Liver (tissue), 9 donors: ENCODE measurements around the gene TMEM200B. TPM values are rescaled to one million over a fixed set of nuclear protein-coding genes. Genes with fewer than 3 reads are reported as not detected.

Experiments used
- DNase-seq: peaks from one replicate; pipeline ENCODE4 v3.0.0-alpha.2; 2017; ENCODE audit warnings: low spot score
- H3K27ac ChIP-seq, 2 donors: one replicate each; pipeline ENCODE4 v1.7.0; 2013; ENCODE audit warnings: inconsistent platforms in 2 of 2, low read length in 2 of 2, control low read depth in 1 of 2, low read depth in 1 of 2, mild to moderate bottlenecking in 1 of 2
- H3K27me3 ChIP-seq, 4 donors: one replicate each; pipeline versions ENCODE4 v1.6.1 to v1.7.0; 2013; ENCODE audit warnings: low read length in 3 of 4, inconsistent platforms in 1 of 4, mild to moderate bottlenecking in 1 of 4, moderate library complexity in 1 of 4; ENCODE audit not compliant: control insufficient read depth in 4 of 4, insufficient read depth in 4 of 4
- H3K36me3 ChIP-seq, 4 donors: one replicate each; pipeline versions ENCODE4 v1.6.1 to v1.7.0; 2013; ENCODE audit warnings: low read length in 3 of 4, mild to moderate bottlenecking in 3 of 4, low read depth in 1 of 4, moderate library complexity in 1 of 4; ENCODE audit not compliant: control insufficient read depth in 4 of 4, insufficient read depth in 3 of 4
- H3K4me1 ChIP-seq, 4 donors: one replicate each; pipeline versions ENCODE4 v1.6.1 to v1.7.0; 2013; ENCODE audit warnings: low read length in 3 of 4, mild to moderate bottlenecking in 3 of 4, moderate library complexity in 1 of 4; ENCODE audit not compliant: control insufficient read depth in 4 of 4, insufficient read depth in 4 of 4
- H3K4me3 ChIP-seq, 3 donors: one replicate each; pipeline versions ENCODE4 v1.6.1 to v1.7.0; 2013; ENCODE audit warnings: low read length in 3 of 3, control low read depth in 1 of 3, low read depth in 1 of 3, mild to moderate bottlenecking in 1 of 3
- H3K9ac ChIP-seq, 2 donors: one replicate each; pipeline ENCODE4 v1.7.0; 2013; ENCODE audit warnings: low read length in 2 of 2, mild to moderate bottlenecking in 2 of 2, moderate library complexity in 2 of 2, control low read depth in 1 of 2, low read depth in 1 of 2
- H3K9me3 ChIP-seq, 4 donors: one replicate each; pipeline versions ENCODE4 v1.6.1 to v1.7.0; 2013; ENCODE audit warnings: low read length in 3 of 4; ENCODE audit not compliant: control insufficient read depth in 4 of 4
- FOXA1 ChIP-seq: IDR thresholded peaks from 2 replicates; pipeline ENCODE4 v1.6.1; 2016; ENCODE audit warnings: antibody characterized with exemption
- FOXA2 ChIP-seq: IDR thresholded peaks from 2 replicates; pipeline ENCODE4 v1.6.1; 2016; ENCODE audit warnings: antibody characterized with exemption
- GABPA ChIP-seq, 2 donors: IDR thresholded peaks in 1 of 2; conservative IDR thresholded peaks in 1 of 2; 2 replicates each; pipeline ENCODE4 v1.6.1; 2016; ENCODE audit warnings: antibody characterized with exemption in 2 of 2, mild to moderate bottlenecking in 1 of 2, moderate library complexity in 1 of 2
- HNF4A ChIP-seq, 2 donors: conservative IDR thresholded peaks; 2 replicates each; pipeline ENCODE4 v1.6.1; 2016; ENCODE audit warnings: antibody characterized with exemption in 2 of 2, mild to moderate bottlenecking in 2 of 2
- HNF4G ChIP-seq: IDR thresholded peaks from 2 replicates; pipeline ENCODE4 v1.6.1; 2016; ENCODE audit warnings: antibody characterized with exemption
- JUND ChIP-seq, 2 donors: IDR thresholded peaks; 2 replicates each; pipeline ENCODE4 v1.6.1; 2016; ENCODE audit warnings: antibody characterized with exemption in 2 of 2
- MAX ChIP-seq: IDR thresholded peaks from 2 replicates; pipeline ENCODE4 v1.6.1; 2016; ENCODE audit warnings: antibody characterized with exemption
- NR2F2 ChIP-seq: IDR thresholded peaks from 2 replicates; pipeline ENCODE4 v1.6.1; 2016; ENCODE audit warnings: antibody characterized with exemption
- REST ChIP-seq: IDR thresholded peaks from 2 replicates; pipeline ENCODE4 v1.6.1; 2016; ENCODE audit warnings: antibody characterized with exemption, mild to moderate bottlenecking
- RXRA ChIP-seq, 2 donors: IDR thresholded peaks; 2 replicates each; pipeline ENCODE4 v1.6.1; 2017 to 2018; ENCODE audit warnings: antibody characterized with exemption in 2 of 2, mild to moderate bottlenecking in 1 of 2
- SP1 ChIP-seq: IDR thresholded peaks from 2 replicates; pipeline ENCODE4 v1.6.1; 2018; ENCODE audit warnings: antibody characterized with exemption, mild to moderate bottlenecking
- TAF1 ChIP-seq: conservative IDR thresholded peaks from 2 replicates; pipeline ENCODE4 v1.6.1; 2016; ENCODE audit warnings: antibody characterized with exemption, mild to moderate bottlenecking
- YY1 ChIP-seq: IDR thresholded peaks from 2 replicates; pipeline ENCODE4 v1.6.1; 2016; ENCODE audit warnings: antibody characterized with exemption, mild to moderate bottlenecking
- ZBTB33 ChIP-seq: IDR thresholded peaks from 2 replicates; pipeline ENCODE4 v1.6.1; 2016; ENCODE audit warnings: antibody characterized with exemption
- WGBS: extraction: QIAGEN DNeasy Blood & Tissue Kit; methylation state at CpG from one replicate; pipeline ENCODE4 v1.1.7; 2013; 5-methylcytosine and 5-hydroxymethylcytosine counted together
- polyA plus RNA-seq, 2 donors: library from polyadenylated mRNA; stranded (reverse) in 1 of 2; unstranded in 1 of 2; fragments of 200-250 nt in 1 of 2; fragments of >200 nt in 1 of 2; fragmentation: Nextera tagmentation in 1 of 2; extraction: Ambion mirVana in 1 of 2; gene quantifications; one replicate each; pipeline versions ENCODE4 v1.2.1 to v1.2.3, GENCODE V29; 2013 to 2015
- total RNA-seq, 2 donors: library from RNA; depleted of rRNA; stranded (reverse); fragments of >200 nt; gene quantifications; one replicate each; pipeline ENCODE4 v1.2.3, GENCODE V29; 2014
- donor health status: healthy.
- donor health status: healthy.
- donor health status: healthy.
- donor health status: healthy.
- donor health status: healthy.

Gene TMEM200B
- total and polyA plus RNA-seq, 4 donors: 0.84 to 4.5 (median 1.5) TPM

- Histone ChIP-seq H3K36me3 (peaks cover 0 to 12% (median 1%) of the 10 kb centered on the region in 4 donors), H3K9me3 (no peaks in the 10 kb centered on the region), H3K4me3 (no peak overlapping the region), H3K27ac (no peak overlapping the region), H3K9ac (no peak overlapping the region), H3K4me1 (peaks cover 23 to 36% (median 24%) of the 10 kb centered on the region in 4 donors), H3K27me3 (no peaks in the 10 kb centered on the region)
- TF ChIP-seq FOXA2: no peak
- TF ChIP-seq HNF4A (conservative IDR thresholded peaks at IDR 0.05): no peak
- no peak for TF ChIP-seq HNF4G
- no peak for TF ChIP-seq NR2F2
- no peak for TF ChIP-seq RXRA (IDR thresholded peaks at IDR 0.05)
- TF ChIP-seq REST: no peak
- no peak for TF ChIP-seq GABPA (IDR thresholded peaks at IDR 0.05 in 1 of 2, conservative IDR thresholded peaks at IDR 0.05 in 1 of 2)
- TF ChIP-seq JUND (IDR thresholded peaks at IDR 0.05): no peak
- no peak for TF ChIP-seq ZBTB33
- no peak for TF ChIP-seq YY1
- DNase-seq: no peak
- WGBS: 92% methylated on average over 5 of the region's 5 CpGs
Measured at GRCh38 chr1:29171521-29171920, 47.8 kb upstream of the TMEM200B start.

- Histone ChIP-seq H3K4me3 (no peak overlapping the region), H3K4me1 (peaks cover 23 to 36% (median 25%) of the 10 kb centered on the region in 4 donors), H3K9ac (no peak overlapping the region), H3K9me3 (no peaks in the 10 kb centered on the region), H3K27ac (no peak overlapping the region), H3K36me3 (peaks cover 0 to 15% (median 4%) of the 10 kb centered on the region in 4 donors), H3K27me3 (no peaks in the 10 kb centered on the region)
- WGBS: 45% methylated on average over 3 of the region's 3 CpGs
- TF ChIP-seq FOXA1: no peak
- TF ChIP-seq SP1: no peak
- TF ChIP-seq ZBTB33: no peak
- TF ChIP-seq TAF1: no peak
- TF ChIP-seq MAX: no peak
- no peak for TF ChIP-seq HNF4G
- no peak for DNase-seq
Measured at GRCh38 chr1:29171089-29171488, 47.4 kb upstream of the TMEM200B start.
